ENCODE results near the gene LRRN3. TPM values are rescaled to one million over a fixed set of nuclear protein-coding genes. Genes with fewer than 3 reads are reported as not detected.

The LRRN3 gene
- total and polyA plus RNA-seq, 2 of the 8 experiments (the other 6 are each of a cell fraction or from before 2014, with no cell fraction given), result 0.20 to 0.32 TPM

DNA sequence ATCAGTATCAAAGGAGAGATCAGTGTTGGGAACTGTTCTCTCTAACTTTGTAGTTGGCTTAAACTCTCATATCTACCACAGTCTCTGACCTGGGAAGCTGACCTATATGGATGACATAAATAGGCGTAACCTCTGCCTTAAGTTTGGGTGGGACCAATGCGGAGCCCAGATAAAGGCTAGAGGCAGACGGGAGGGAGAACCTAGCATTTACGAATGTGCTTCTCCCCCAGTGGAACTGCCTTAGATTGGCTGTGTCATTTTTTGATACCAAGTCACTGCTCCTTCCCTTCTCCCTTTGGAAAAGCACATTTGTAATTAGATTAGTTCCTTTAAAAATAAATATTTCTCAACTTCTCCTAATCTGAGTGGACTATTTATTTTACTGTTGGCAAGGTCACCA, 23.7 kb upstream of the LRRN3 start (continued):
- TF ChIP-seq POLR2AphosphoS5 (IDR thresholded peaks at IDR 0.05; ENCODE audit: low read depth, low read length) (no peak), TCF12 (IDR thresholded peaks at IDR 0.05; ENCODE audit: low read depth, low read length) (no peak), BCL11A (IDR thresholded peaks at IDR 0.05; ENCODE audit: low read depth in 2 of 2, low read length in 2 of 2) (no peak), SP1 (IDR thresholded peaks at IDR 0.05; ENCODE audit: low read depth, low read length) (no peak), MAFK (IDR thresholded peaks at IDR 0.05; ENCODE audit: low read depth, low read length) (no peak), SIX5 (IDR thresholded peaks at IDR 0.05; ENCODE audit: low read depth, low read length) (no peak), EZH2 (IDR thresholded peaks at IDR 0.05; ENCODE audit: low read depth, low read length, severe bottlenecking) (no peak)

All from H1 (cell line).